ENCODE measurements around the gene CXCL6.

CXCL6 gene

DNA sequence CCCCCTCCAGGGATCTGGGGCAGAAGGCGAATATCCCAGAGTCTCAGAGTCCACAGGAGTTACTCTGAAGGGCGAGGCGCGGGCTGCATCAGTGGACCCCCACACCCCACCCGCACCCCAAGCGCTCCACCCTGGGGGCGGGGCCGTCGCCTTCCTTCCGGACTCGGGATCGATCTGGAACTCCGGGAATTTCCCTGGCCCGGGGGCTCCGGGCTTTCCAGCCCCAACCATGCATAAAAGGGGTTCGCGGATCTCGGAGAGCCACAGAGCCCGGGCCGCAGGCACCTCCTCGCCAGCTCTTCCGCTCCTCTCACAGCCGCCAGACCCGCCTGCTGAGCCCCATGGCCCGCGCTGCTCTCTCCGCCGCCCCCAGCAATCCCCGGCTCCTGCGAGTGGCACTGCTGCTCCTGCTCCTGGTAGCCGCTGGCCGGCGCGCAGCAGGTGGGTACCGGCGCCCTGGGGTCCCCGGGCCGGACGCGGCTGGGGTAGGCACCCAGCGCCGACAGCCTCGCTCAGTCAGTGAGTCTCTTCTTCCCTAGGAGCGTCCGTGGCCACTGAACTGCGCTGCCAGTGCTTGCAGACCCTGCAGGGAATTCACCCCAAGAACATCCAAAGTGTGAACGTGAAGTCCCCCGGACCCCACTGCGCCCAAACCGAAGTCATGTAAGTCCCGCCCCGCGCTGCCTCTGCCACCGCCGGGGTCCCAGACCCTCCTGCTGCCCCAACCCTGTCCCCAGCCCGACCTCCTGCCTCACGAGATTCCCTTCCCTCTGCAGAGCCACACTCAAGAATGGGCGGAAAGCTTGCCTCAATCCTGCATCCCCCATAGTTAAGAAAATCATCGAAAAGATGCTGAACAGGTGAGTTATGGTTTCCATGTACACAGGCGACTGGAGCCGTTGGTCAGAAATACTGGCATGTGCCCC lies 32.9 kb downstream of the CXCL6 start, which contains the start of gene CXCL1:
Gene CXCL1, plus strand, starts transcription at position 264 of the 926 bp plus-strand sequence. Its CDS starts 78 bp downstream, at position 342.
- no peak for DNase-seq

DNA sequence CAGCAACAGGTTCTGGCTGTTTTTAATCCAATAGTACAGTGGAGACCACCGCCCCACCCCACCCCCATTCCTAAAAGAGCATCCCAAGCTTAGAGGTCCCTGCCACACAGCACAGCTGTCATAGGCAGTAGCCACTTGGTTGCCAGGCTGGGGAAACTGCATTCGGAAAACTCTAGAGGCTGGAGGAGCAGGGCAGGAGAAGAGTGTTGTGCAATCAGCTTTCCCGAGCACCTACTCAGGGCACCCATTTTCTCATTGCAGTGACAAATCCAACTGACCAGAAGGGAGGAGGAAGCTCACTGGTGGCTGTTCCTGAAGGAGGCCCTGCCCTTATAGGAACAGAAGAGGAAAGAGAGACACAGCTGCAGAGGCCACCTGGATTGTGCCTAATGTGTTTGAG lies 33.8 kb downstream of the CXCL6 start:
- no peak for DNase-seq

DNA sequence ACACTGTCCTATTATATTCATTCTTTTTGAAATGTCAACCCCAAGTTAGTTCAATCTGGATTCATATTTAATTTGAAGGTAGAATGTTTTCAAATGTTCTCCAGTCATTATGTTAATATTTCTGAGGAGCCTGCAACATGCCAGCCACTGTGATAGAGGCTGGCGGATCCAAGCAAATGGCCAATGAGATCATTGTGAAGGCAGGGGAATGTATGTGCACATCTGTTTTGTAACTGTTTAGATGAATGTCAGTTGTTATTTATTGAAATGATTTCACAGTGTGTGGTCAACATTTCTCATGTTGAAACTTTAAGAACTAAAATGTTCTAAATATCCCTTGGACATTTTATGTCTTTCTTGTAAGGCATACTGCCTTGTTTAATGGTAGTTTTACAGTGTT lies 34.3 kb downstream of the CXCL6 start:
- no peak for DNase-seq

DNA sequence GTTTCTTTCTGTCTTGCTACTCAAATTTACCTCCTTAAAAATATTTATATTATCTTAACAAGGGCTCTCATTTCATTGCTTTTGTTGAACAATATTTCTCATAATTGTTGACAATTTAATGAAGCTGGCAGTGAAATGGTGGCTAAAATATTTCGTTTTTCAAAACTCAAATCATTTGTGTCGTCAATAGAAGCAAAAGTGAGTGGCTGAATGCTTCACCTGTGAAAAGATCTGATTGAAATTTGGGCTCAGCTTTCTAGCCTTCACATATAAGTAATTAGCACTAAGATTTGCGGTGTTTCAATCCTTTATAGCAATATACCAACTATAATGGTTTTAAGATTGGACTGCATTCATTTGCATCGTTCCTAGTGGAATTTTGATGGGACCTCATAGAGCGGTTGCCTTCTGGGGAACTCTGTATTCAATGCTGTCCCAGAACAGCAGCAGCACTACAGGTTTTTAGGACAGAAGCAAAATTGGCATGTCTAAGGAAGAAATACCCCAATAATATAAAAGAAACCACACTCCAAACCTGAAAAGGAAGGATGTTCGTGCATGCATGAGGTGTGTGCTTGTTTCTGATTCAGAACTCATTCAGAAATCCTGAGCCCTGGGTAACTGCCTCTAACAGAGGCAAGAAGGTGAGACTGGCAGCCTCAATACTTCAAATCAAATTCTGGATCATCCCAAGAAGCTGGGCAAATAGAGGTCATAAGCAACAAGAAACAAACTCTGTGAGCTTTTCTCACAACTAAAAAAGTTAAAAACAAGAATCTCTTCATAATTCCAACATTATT lies 35.2 kb downstream of the CXCL6 start:
- no peak for DNase-seq

DNA sequence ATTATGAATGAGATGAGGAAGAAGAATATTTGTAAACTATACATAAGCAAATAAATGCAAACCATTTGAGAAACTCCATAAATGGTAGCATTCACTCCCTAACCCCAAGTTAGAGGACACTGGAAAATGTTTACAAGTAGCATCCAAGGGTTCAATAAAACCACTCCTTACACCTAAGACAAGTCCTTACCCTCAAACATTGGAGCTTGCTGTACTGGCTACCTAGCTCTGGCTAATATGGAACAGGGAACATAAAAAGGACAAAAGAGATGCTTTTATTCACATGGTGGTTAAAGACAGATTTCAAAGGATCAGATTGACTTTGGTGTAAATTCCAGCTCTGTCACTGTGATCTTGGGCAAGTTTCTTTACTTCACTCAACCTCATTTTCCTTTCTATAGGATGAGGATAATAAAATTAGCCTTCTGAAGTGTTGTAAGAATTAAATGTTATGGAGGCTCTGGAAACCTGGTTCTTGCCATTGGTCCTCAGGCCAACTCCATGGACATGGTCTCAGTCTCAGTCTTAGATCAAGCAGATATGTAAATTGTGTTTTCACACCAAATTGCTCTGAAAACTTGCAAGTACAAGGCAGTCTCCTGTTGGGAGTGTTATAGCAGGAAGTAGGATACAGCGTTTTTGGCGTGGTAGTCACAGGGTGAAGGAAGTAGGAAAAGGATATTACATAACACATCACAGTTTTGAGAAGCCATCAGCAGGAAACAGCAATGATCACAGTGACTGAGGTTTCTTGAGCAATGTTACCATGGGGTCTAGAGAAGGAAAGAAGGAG lies 36.0 kb downstream of the CXCL6 start:
- no peak for DNase-seq

DNA sequence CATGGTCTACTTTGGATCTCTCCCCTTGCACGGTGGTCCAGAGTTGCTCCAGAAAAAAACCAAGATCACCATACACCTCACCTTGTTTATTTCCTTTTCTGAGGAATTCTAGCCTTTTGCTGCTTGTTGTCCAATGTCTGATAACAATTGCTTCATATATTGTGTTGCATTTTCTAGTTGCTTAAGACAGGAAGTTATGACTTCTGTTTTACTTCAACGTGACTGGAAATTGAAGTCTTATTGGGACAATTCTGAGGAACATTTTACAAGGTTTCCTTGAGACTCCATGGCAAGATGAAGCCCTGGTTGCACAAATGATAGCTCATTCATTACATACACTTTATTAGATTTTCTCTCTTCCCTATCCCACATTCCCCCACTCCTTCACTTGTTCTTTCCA lies 37.9 kb downstream of the CXCL6 start:
- no peak for DNase-seq

DNA sequence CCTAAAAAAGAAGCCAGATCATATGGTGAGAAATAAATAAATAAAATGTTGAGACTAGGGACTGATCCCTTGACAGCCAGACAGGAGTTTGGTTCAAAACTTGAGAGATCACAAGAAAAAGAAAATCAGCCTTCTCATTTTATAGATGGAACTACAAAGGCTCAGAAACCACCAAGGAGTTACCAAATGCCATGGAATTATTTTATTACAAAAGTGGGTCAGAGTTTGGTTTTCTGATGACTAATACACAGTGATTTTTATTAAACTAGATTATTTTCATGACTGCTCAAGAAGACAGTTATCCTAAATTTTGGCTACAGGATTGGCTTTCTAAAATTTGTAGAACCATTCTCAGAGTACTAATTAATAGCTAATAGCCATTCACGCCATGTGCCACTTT lies 38.9 kb downstream of the CXCL6 start:
- no peak for DNase-seq

DNA sequence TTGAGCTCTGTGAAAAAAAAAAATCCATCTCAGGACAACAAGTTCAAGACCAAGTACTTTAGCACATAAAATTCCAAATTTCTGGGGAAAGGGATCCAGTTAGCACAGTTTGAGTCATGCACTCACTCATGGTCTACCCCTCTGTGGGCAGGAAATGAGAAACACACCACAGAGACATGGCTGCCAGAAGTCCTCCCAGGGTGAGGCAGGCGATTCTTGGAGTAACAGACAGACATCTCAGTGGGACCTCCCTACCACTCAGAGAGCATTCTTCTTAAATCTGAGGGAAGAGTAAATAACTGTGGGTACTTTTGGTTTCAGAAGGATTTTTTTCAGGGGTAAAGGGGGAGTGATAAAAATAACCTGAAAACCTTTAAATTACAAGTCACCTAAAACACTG lies 46.8 kb downstream of the CXCL6 start:
- DNase-seq: no peak

DNA sequence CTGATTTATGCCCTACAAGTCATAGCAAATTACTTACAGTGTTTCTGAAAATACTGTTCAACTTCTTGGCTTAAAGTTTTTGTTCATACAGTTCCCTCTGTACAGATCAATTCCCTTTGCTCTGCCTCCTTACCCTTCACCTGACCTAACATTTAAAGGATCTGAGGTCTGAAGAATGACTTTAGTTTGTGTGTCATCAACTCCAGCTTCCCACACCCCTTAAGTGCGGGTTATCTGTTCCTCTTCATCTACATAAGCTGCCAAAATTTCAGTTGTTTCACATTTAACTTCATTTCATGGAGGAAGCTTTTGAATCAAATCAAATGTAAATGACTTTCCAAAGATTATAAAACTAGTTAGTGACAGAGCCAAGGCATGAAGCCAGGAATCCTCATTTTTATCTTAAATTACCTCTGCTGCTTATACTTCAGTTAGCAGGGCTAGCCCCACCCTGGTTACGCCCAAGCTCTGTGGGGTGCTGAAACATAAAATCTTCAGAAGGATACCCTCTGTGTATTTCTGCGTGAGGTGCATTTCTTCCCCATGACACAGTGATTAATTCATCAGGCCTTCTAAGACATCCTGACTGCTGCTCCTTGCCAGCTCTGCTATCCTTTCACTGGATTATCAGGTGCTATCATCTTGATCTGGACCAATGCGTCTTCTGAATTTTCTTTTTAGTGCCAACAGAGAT lies 49.2 kb downstream of the CXCL6 start:
- no peak for DNase-seq

All from activated CD4-positive, alpha-beta T cell treated with anti-CD3 and anti-CD28 coated beads, Interleukin-2, Interleukin-6, amounts not matched to agents 100 ng/mL and 50 ng/mL, durations not matched to agents 16 hours and 8 hours (primary cell).